CD4-positive, alpha-beta T cell treated with Interleukin-15 for 1 hour (primary cell): ENCODE data around the gene BMP7.
"Not testable (repeated sequence)": the region's sequence is repeated elsewhere in the genome, so short reads cannot be mapped to it uniquely, and the experiment has no call there.

Experiments
- DNase-seq: peaks from one replicate; pipeline ENCODE4 v3.0.0-alpha.2; 2020

The BMP7 gene

DNA sequence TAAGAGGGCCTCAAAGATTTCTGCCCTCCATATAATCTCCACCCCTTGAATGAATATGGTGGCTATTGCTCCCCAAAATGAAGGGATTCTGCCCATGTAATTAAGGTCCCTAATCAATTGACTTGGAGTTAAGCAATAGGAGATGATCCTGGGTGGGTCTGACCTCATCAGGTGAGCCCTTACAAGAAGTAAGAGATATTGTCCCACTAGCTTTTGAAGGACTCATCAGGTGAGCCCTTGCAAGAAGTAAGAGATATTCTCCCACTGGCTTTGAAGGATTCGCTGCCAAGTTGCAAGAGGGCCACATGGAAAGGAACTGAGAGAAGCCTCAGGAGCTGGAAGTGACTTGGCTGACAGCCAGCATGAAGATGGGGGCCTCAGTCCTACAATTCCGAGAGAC, 103.4 kb downstream of the BMP7 start:
- DNase-seq, result no peak

DNA sequence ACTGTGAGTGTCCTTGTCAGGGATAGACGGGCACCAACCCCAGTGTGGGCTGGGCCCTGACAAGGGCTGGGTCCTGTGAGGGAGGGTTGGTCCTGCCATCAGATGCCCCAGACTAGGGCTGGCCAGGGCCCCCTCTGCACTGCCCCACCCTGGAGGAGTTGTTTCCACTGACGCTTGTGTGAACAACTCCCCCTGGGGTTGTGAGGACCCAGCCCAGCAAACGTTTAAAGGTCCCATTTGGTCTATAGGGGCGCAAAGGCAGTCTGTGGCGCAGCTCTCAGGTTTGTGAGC, 104.1 kb downstream of the BMP7 start:
- DNase-seq, result no peak

DNA sequence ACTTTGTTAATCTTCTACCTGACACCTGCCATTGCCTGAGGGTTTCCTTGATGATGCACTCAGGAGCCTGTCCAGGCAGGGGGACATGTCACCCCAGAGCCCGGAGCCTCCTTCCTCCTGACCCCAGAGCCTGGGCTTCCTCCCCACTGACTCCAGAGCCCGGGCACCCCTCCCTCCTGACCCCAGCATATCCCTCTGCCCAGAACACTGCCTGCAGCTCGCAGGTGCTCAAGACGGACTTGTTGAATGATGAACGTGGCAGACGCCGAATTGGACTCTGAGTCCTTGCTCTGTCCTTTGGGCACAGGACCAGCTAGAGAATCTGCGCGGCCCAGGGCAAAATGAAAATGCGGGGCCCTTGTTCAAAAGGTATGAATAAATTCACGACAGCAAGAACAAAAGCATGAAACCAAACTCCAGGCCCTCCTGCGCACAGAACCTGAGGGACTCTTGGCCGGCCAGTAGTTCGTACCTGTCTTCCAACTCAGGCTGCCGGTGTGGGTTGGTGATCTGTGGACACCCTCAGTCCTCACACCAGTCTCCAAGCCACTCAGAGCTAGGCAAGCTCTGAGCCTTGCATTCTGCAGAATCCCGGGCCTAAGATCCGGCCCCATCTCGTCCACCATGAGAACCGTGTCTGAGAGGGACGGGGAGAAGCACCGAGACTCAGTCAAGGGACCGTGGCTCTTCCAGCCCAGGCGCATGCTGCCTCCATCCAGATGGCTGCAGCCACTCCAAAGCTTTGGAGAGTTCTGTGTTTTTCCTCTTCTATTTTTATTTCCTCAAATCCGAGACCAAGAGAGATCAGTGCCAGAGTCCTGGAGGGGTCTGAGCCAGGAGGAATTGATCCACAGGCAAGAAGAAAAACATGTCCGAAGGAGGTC, 104.7 kb downstream of the BMP7 start:
- no peak for DNase-seq

- no peak for DNase-seq
These were observed 105.5 kb downstream of the BMP7 start for GRCh38 chr20:57160985-57161384.

GRCh38 chr20:57159945-57160610, 106.4 kb downstream of the BMP7 start:
- no peak for DNase-seq

- no peak for DNase-seq
These were observed 107.1 kb downstream of the BMP7 start for GRCh38 chr20:57159193-57159851.

DNA sequence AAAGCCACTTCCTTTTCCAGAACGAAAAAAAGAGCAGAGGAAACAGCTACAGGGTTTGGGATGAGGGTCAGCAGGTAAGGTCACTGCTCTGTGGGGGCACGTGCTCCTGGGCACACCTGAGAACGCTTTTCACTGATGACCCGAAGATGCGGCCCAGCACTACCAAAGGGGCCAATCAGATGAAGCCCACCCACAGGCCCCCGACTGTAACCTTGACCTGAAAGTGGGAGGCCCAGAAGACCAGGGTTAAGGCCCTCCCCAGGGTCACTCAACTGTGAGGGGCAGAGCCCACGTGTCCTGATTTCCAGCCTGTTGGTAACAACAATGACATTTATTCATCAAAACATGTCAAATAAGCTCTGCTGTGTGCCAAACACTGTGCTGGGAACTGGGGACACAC, 108.0 kb downstream of the BMP7 start:
- no peak for DNase-seq

GRCh38 chr20:57157787-57158186, 108.7 kb downstream of the BMP7 start:
- not testable (repeated sequence) for DNase-seq

DNA sequence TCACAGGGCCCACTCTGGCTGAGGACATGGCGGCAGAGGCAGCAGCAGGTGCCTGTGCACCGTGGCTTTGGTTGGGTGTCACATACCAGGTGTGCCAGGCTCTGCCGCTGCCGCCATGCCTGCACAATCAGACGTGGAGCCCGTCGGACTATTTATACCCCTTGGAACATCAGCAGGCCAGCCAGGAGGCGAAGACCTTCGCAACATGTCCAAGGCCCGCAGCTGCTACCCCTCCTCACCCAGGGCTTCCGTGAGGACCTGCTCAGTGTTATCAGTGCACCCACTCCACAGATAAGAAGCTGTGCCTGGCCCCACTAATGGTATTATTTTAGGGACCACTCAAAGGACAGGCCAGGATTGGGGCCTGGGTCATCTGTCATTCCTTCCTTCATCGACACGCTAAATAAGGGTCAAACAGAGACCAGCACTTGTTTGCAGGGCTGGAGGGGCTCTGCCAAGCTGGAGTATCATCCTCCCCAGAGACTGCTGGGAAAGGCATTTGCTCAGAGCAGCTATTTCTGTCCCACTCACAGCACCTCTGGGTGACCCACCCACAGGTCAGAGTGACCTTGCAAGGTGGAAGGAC, 109.2 kb downstream of the BMP7 start:
- no peak for DNase-seq

- no peak for DNase-seq
These were observed 110.3 kb downstream of the BMP7 start for GRCh38 chr20:57156011-57156729.

DNA sequence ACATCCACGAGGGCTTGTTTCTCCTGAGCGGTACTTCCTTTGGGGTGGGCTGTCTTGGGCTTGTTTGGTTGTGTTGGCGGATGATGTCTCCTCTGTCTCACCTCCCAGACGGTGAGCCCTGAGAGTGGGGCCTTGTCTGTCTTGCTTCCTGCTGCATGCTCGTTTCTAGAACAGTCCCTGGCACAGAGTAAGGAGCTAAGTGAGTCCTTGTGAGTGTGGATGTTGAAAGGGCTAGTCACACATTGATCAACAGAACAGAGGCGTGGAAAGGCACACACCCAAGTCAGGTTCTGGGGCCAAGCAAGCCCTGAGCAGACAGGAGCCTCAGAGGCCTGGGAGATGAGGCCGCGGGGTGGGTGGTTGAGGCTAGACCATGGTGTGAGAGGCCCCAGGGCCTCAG, 111.0 kb downstream of the BMP7 start:
- no peak for DNase-seq

DNA sequence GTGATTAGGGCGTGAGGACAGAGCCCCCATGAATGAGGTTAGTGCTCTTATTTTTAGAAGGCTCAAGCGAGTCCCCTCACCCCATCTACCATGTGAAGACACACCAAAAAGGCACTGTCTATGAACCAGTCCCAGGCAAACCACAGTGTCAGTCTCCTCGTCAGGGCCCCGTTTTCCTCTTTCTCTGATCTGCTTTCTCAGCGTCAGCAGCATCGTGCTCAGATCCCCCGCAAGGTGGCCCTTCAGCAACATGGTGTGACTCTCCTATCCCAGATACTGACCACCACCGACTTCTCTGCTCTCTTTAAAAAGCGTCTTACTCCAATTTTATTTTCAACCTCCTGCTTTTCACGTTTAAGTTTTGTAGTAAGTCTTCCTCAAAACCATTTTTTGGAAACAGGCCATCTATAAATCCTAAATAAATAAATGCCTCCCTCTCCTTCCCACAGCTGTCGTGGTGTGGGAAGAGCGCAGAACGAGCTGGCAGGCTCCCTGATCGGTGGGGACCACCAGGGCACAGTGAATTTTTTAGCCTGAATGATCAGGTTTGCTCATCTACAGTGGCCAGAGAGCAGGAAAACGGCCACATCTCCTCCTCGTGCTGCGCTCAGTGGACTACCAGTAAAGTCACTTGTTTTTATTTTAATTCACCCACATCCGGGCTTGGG, 113.1 kb downstream of the BMP7 start:
- DNase-seq, result no peak

GRCh38 chr20:57152557-57152956, 113.9 kb downstream of the BMP7 start:
- no peak for DNase-seq

DNA sequence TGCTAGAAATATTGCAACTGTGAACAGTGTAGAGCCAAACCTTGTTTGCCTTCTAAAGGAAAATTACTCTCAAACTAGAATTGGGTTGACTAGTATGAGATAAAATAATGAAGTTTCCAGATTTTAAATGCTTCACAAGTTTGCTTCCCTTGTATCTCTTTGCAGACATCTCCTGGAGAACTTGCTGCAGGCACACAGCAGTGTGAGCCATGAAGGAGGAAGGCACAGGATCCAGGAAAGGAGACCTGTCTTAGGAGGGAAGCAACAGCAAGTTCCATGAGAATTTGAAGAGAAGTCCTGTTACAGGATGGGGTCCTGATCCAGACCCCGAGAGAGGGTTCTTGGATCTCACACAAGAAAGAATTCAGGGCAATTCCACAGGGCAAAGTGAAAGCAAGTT, 115.9 kb downstream of the BMP7 start:
- DNase-seq, result no peak

GRCh38 chr20:57148263-57148662, 118.2 kb downstream of the BMP7 start:
- no peak for DNase-seq

DNA sequence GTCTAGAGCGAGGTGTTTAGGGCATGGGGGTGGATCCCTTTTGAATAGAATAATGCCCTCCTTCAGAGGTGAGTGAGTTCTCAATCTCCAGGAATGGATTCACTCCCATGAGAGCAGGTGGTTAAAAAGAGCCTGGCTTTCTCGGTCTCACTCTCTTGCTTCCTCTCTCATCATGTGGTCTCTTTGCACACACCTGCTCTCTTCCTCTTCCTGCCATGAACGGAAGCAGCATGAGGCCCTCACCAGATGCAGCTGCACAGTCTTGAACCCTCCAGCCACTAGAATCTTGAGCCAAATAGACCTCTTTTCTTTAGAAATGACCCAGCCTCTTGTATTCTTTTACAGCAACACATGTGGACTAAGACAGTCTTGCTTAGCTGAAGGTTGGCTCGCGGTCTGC, 119.3 kb downstream of the BMP7 start:
- DNase-seq, result no peak

DNA sequence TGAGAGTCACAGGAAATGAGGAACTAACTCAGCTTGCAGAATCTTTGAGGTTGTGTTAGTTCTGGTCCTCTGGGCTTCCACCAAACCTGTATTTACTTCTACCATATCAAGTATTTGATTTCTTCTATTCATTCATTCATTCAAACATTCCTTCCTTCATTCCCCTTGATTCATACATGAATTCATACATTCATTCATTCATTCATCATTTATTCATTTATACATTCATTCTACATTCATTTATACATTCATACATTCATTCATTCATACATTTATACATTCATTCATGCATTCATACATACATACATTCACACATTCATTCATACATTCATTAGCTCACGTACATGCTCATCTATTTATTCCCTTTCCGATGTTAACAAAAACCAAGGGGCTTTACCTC, 120.3 kb downstream of the BMP7 start:
- no peak for DNase-seq

DNA sequence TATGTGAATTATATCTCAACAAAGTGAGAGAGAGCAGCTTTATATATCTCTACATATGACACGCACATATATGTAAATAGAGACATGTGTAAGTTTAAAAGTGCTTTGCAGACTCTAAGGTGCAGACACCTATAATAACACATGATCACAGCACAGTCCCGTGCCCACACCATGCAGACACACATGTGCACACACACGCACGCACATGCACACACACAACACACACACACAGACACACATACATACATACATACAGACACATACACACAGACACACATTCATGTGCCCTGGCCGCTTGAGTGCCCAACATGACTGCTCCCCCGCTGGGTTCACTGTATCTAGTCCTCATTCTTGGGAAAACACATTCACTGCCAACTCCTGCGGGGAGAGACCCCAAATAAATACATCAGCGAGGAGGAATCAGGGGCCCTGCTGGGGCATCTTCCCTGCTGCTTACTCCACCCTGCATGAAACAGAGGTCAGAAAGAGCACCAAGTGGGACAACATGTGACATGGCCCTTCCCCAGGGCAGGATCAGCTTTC, 121.3 kb downstream of the BMP7 start:
- no peak for DNase-seq

DNA sequence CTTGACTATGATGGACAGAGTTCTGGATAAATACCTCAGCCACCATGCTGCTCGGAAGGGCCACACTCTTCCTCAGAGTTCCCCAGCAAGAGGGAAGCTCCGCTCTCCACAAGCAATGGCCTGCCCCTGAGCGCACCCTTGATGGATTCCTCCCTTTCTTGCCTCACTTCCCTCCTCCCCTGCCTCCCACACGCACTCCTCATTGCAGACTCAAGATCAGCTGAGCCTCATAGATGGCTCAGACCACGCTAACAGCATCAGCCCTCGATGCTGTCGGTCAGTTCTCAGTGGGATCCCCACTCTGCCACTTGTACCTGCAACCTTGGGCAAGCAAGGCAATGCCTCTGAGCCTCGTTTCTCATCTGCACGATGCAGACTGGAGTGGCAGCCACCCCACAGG, 123.3 kb downstream of the BMP7 start:
- DNase-seq, result no peak

GRCh38 chr20:57142667-57143066, 123.8 kb downstream of the BMP7 start:
- DNase-seq, result no peak

DNA sequence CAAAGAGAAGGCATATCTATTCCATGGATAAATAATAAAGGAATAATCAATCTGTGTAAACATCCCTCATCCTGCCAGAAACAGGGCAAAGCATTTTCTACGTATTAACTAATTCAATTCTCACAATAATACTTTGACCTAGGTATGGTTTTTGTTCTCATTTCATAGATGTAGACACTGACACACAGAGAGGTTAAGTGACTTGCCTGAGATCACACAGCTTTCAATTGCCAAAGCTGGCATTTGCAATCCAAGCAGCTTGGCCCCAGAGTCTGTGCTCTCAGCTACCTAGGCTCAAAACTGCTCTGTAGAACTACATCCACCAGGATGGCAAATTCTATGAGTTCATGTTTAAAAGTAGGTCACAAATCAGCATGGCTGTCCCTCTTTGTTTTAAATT, 124.9 kb downstream of the BMP7 start:
- DNase-seq, result no peak

DNA sequence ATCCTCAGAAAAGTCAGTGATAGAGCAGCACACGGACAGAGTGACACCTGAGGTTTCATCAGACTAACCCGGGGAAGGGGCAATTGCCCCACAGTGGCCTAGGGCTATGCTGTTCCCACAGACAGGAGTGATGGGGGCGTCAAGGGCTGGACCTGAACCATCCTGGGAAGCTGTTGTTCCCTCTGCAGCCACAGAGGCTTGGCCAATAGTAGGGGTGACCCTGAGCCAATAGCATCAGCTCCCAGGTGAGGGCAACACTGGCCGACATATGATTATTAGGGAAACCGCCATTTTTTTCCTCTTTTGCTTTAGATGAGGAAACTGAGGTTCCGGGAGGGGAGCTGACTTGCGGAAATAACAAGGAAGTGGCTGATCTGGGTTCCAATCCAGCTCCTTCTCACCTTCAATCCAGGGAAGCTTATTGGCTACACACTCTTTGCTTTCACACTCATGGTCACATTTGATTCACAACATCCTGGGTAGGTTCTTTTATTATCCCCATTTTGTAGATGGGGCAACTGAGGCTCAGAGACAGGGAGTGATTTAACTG, 126.0 kb downstream of the BMP7 start:
- no peak for DNase-seq
